C4-2B (cell line): ENCODE measurements around the gene C4B.
"Not testable (repeated sequence)": the region's sequence is repeated elsewhere in the genome, so short reads cannot be mapped to it uniquely, and the experiment has no call there.

Experiments
- ZFX ChIP-seq: fragments of 450-650 bp; IDR thresholded peaks from 2 replicates; pipeline ENCODE4 v1.6.1; 2017
- TF ChIP-seq, protein P1 (sequence below): fragments of 450-650 bp; conservative IDR thresholded peaks from 2 replicates; pipeline ENCODE4 v1.5.1; 2017; ENCODE audit warnings: mild to moderate bottlenecking

DNA sequence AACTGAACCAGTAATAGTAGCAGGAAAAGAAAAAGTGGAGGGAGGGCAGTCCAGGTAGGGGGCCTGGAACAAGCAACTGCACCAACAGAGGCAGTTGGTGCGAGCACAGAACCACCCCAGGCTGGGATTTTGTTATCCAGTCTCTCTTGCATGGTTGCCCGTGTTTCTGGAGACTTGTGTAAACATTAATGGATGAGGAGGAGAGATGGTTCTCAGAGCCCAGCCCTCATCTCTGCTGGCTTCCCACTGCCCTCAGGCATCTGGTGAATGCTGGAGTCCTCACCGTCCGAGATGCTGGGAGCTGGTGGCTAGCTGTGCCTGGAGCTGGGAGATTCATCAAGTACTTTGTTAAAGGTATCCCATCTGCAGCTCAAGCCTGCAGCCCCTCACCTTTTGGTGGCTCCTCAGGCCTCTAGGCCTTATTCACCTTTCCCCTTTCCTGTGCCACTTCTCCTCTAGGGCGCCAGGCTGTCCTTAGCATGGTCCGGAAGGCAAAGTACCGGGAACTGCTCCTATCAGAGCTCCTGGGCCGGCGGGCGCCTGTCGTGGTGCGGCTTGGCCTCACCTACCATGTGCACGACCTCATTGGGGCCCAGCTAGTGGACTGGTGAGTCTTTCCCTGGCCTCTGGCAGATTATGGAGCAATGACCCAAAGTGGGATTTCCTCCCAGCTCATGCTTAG, 34.3 kb upstream of the C4B start:
- TF ChIP-seq, protein P1, sequence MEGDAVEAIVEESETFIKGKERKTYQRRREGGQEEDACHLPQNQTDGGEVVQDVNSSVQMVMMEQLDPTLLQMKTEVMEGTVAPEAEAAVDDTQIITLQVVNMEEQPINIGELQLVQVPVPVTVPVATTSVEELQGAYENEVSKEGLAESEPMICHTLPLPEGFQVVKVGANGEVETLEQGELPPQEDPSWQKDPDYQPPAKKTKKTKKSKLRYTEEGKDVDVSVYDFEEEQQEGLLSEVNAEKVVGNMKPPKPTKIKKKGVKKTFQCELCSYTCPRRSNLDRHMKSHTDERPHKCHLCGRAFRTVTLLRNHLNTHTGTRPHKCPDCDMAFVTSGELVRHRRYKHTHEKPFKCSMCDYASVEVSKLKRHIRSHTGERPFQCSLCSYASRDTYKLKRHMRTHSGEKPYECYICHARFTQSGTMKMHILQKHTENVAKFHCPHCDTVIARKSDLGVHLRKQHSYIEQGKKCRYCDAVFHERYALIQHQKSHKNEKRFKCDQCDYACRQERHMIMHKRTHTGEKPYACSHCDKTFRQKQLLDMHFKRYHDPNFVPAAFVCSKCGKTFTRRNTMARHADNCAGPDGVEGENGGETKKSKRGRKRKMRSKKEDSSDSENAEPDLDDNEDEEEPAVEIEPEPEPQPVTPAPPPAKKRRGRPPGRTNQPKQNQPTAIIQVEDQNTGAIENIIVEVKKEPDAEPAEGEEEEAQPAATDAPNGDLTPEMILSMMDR = not testable (repeated sequence)
- TF ChIP-seq ZFX = not testable (repeated sequence)
